ENCODE results near the gene GPR108.

Gene GPR108

GRCh38 chr19:6710273-6711077 is 26.9 kb downstream of the GPR108 start (continued):
- TF ChIP-seq ZNF112 (tag by site-specific recombination; IDR thresholded peaks at IDR 0.05) (no peak), PRDM1 (tag by site-specific recombination; IDR thresholded peaks at IDR 0.05) (peak; percentile 100), ZNF488 (tag by site-specific recombination; IDR thresholded peaks at IDR 0.05) (no peak), ZFHX2 (tag by site-specific recombination; conservative IDR thresholded peaks at IDR 0.05) (peak; percentile 99), ZNF558 (tag by site-specific recombination; IDR thresholded peaks at IDR 0.05) (no peak), GLI2 (tag by site-specific recombination; IDR thresholded peaks at IDR 0.05; ENCODE audit: borderline replicate concordance, low read depth) (no peak), ZNF830 (tag by site-specific recombination; IDR thresholded peaks at IDR 0.05; ENCODE audit: low read depth) (no peak), ZNF639 (tag by site-specific recombination; IDR thresholded peaks at IDR 0.05) (no peak), SP2 (tag by site-specific recombination; IDR thresholded peaks at IDR 0.05) (0 out of 2 replicates have a peak, but pooled peaks have one; percentile 5), ZNF423 (tag by site-specific recombination; IDR thresholded peaks at IDR 0.05) (no peak), KLF7 (tag by site-specific recombination; IDR thresholded peaks at IDR 0.05; ENCODE audit: borderline replicate concordance) (no peak), PRDM2 (tag by site-specific recombination; IDR thresholded peaks at IDR 0.05; ENCODE audit: borderline replicate concordance) (no peak), ZNF777 (tag by site-specific recombination; IDR thresholded peaks at IDR 0.05; ENCODE audit: borderline replicate concordance) (0 out of 2 replicates have a peak, but pooled peaks have one; percentile 5), ZNF239 (tag by site-specific recombination; IDR thresholded peaks at IDR 0.05) (no peak), ZNF433 (tag by site-specific recombination; IDR thresholded peaks at IDR 0.05; ENCODE audit: low read depth) (no peak), ZNF704 (tag by site-specific recombination; IDR thresholded peaks at IDR 0.05) (no peak), RBAK (tag by site-specific recombination; IDR thresholded peaks at IDR 0.05) (no peak), ZNF776 (tag by site-specific recombination; IDR thresholded peaks at IDR 0.05; ENCODE audit: borderline replicate concordance) (no peak; the same call in 1 of the 2 replicates), CTCF (tag by site-specific recombination; IDR thresholded peaks at IDR 0.05) (peak; percentile 68)

All from HEK293 (cell line).